Measurements from ENCODE around the gene IFNK.
A peak's percentile ranks its signal among the peaks of the same experiment; 100 is the strongest.

The IFNK gene

DNA sequence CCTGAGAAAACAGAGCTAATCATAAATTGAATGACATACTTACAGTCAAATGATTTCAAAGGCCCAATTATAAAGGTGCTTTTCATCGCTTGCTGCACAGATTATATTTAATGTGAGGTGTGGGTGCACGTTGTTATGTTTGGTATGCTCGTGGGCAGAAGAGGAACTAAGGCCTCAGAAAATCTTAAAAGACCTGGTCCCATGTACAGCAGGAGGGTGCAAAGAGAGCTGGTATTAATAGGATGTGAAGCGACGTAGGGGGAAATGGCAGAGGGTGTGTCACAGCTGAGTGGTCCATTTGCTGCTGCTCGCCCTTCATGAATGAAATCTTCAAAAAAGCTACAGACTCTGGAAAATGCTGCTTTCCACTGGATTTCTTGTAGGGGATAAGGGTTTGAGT is 40.5 kb upstream of the IFNK start:
- H3K4me3 Mint-ChIP-seq: no peak overlapping the region
- H3K36me3 Mint-ChIP-seq (ENCODE audit: low read depth): peaks cover 45% of the 10 kb centered on the region
- H3K9me3 Mint-ChIP-seq: peaks cover 27% of the 10 kb centered on the region
- H3K4me1 Mint-ChIP-seq: peaks cover 30% of the 10 kb centered on the region
- H3K27me3 Mint-ChIP-seq (ENCODE audit: low read depth, poor library complexity): no peaks in the 10 kb centered on the region
- DNase-seq: no peak
- no peak overlapping the region for H3K27ac Mint-ChIP-seq
- TF ChIP-seq, protein P1, sequence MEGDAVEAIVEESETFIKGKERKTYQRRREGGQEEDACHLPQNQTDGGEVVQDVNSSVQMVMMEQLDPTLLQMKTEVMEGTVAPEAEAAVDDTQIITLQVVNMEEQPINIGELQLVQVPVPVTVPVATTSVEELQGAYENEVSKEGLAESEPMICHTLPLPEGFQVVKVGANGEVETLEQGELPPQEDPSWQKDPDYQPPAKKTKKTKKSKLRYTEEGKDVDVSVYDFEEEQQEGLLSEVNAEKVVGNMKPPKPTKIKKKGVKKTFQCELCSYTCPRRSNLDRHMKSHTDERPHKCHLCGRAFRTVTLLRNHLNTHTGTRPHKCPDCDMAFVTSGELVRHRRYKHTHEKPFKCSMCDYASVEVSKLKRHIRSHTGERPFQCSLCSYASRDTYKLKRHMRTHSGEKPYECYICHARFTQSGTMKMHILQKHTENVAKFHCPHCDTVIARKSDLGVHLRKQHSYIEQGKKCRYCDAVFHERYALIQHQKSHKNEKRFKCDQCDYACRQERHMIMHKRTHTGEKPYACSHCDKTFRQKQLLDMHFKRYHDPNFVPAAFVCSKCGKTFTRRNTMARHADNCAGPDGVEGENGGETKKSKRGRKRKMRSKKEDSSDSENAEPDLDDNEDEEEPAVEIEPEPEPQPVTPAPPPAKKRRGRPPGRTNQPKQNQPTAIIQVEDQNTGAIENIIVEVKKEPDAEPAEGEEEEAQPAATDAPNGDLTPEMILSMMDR (IDR thresholded peaks at IDR 0.05): no peak

GRCh38 chr9:27485158-27485557 is 38.9 kb upstream of the IFNK start:
- TF ChIP-seq, protein P1 (IDR thresholded peaks at IDR 0.05): no peak
- no peak overlapping the region for H3K27ac Mint-ChIP-seq
- peaks cover 45% of the 10 kb centered on the region for H3K4me1 Mint-ChIP-seq
- peaks cover 13% of the 10 kb centered on the region for H3K9me3 Mint-ChIP-seq
- no peak overlapping the region for H3K4me3 Mint-ChIP-seq
- no peak for DNase-seq
- peaks cover 31% of the 10 kb centered on the region for H3K36me3 Mint-ChIP-seq (ENCODE audit: low read depth)
- no peaks in the 10 kb centered on the region for H3K27me3 Mint-ChIP-seq (ENCODE audit: low read depth, poor library complexity)

DNA sequence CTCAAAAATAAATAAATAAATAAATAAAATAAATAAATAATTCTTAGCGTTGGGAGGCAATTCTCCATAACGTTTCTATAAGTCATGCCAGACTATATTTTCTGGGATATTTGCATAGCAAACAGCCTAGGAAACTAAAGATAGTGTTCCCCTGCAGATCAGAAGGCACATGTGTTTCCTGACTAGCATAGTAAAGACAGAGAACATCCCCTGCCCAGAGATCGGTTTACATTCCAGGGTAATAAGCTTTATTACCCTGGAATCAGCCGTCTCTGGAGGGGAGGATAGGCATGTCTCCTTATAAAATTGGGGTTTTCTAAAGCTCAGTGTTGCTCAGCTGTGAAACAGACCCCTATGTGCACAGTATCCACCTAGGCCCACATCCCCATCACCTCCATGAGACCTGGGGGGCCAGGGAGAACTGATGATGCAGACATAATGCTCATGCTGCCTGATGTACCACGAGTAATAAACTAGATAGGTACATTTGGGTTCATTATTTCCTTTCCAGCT is 36.9 kb upstream of the IFNK start:
- no peak for DNase-seq
- peaks cover 7% of the 10 kb centered on the region for H3K9me3 Mint-ChIP-seq
- H3K27me3 Mint-ChIP-seq (ENCODE audit: low read depth, poor library complexity): no peaks in the 10 kb centered on the region
- peaks cover 20% of the 10 kb centered on the region for H3K36me3 Mint-ChIP-seq (ENCODE audit: low read depth)
- TF ChIP-seq, protein P1 (IDR thresholded peaks at IDR 0.05): no peak
- H3K4me1 Mint-ChIP-seq: peaks cover 56% of the 10 kb centered on the region
- no peak overlapping the region for H3K27ac Mint-ChIP-seq
- no peak overlapping the region for H3K4me3 Mint-ChIP-seq

DNA sequence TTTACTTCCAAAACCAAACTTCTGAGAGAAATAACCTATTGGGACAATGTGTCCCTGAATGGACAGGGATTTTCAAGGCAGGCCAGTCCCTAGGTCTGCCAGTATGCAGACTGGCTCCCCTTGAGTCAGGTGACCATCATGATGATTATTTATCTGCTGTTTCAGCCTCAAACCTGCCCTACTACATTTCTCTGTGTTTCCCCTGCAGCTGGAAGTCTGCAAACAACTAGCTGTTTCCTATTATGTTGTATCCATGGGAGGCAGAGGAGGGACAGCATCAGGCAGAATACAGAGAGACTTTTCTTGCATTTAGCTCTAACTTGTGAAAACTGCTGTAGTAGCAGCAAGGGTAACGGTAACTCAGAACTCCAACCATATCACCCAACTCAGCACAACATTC is 36.2 kb upstream of the IFNK start:
- Mint-ChIP-seq H3K4me1 (peaks cover 56% of the 10 kb centered on the region), H3K9me3 (peaks cover 8% of the 10 kb centered on the region), H3K27me3 (ENCODE audit: low read depth, poor library complexity) (no peaks in the 10 kb centered on the region), H3K27ac (no peak overlapping the region), H3K36me3 (ENCODE audit: low read depth) (peaks cover 17% of the 10 kb centered on the region), H3K4me3 (no peak overlapping the region)
- TF ChIP-seq, protein P1 (IDR thresholded peaks at IDR 0.05): no peak
- no peak for DNase-seq

DNA sequence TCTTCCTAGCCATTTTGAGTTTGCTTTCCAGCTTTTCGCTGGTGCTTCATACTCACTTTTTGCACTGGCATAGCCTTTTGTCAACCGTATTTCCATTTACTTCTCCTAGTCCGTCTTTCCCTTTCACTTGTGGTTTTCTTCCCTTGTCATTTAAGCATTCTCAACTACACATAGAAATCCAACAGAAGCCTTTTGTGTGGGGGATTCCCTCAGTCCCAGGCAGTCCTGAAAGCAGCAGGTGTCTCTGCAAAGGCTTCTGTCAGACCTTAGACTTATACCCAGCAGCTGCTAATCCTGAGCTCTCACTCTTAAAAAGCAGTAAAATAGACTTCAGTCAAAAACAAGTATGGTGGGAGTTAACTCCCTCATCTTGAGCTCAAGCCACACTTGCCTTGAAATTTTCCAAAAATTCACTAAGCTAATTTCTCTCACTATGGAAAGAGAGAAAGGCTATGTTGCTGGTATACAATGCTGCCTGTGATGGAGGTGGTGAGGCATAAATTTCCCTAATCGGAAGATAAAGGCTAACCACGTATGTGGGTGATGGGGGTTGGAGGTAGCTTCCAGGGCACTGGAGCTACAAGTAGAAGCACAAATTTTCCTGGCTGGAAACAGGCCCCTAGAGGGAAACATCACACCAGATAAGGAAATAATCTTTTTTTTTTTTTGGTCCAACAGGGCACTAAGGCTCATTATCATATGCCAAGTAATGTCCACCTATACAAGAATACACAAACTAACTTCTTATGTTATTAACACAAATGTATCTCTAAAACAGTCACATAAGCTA is 34.8 kb upstream of the IFNK start:
- H3K27ac Mint-ChIP-seq: peak overlapping the region; percentile 5
- peaks cover 16% of the 10 kb centered on the region for H3K9me3 Mint-ChIP-seq
- DNase-seq: no peak
- peaks cover 56% of the 10 kb centered on the region for H3K4me1 Mint-ChIP-seq
- no peak overlapping the region for H3K4me3 Mint-ChIP-seq
- TF ChIP-seq, protein P1 (IDR thresholded peaks at IDR 0.05): no peak
- H3K36me3 Mint-ChIP-seq (ENCODE audit: low read depth): peaks cover 17% of the 10 kb centered on the region
- no peaks in the 10 kb centered on the region for H3K27me3 Mint-ChIP-seq (ENCODE audit: low read depth, poor library complexity)

DNA sequence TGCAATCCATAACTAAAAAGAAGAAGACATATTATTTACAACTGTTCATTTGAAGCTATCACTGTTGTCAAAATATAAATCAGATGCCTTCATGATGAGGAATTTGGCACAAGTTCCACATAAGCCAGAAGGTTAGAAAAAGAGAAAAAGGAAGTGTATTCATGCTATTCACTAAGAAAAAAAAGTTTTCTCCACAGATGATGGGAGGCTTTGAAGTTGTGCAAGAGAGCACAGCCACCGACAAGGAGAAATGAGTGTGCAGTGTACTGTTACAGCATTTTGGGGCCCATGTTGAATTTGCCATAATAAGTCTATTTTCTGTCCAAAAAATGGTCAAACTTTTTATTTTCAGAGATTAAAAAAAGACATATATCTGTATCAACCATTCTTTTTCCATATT is 32.9 kb upstream of the IFNK start:
- TF ChIP-seq, protein P1 (IDR thresholded peaks at IDR 0.05): no peak
- Mint-ChIP-seq H3K36me3 (ENCODE audit: low read depth) (peaks cover 22% of the 10 kb centered on the region), H3K4me3 (no peak overlapping the region), H3K27me3 (ENCODE audit: low read depth, poor library complexity) (no peaks in the 10 kb centered on the region), H3K4me1 (peaks cover 46% of the 10 kb centered on the region), H3K9me3 (peaks cover 21% of the 10 kb centered on the region), H3K27ac (no peak overlapping the region)
- no peak for DNase-seq
